Measurements from ENCODE around the gene FHOD1. TPM values are rescaled to one million over a fixed set of nuclear protein-coding genes. Genes with fewer than 3 reads are reported as not detected.

The FHOD1 gene
- total and polyA plus RNA-seq, 12 donors: 11.6 to 71.1 (median 19.1) TPM

GRCh38 chr16:67265834-67266233 is 18.6 kb upstream of the FHOD1 start:
- Histone ChIP-seq H3K4me3 (no peak overlapping the region), H3K27me3 (peaks cover 0 to 5% (median 0%) of the 10 kb centered on the region in 7 donors), H3K4me1 (peaks cover 0 to 12% (median 0%) of the 10 kb centered on the region in 9 donors), H3K36me3 (no peaks in the 10 kb centered on the region), H3K27ac (no peak overlapping the region), H3K9me3 (no peaks in the 10 kb centered on the region)
- TF ChIP-seq CTCF (IDR thresholded peaks at IDR 0.05): no peak
- WGBS, 2 donors: 66 to 68% methylated on average over 8 of the region's 8 CpGs
- DNase-seq: no peak
- intact Hi-C loops (cut with DNase I): loop anchor here in 2 of 10 donors (10.0 kb wide), 2 partner anchors 129 to 139 kb away; partner anchors contain the start of gene TPPP3 (in 1 of the 2)
- no peak for ATAC-seq

GRCh38 chr16:67264866-67265265 is 17.6 kb upstream of the FHOD1 start:
- H3K4me1 ChIP-seq: peaks cover 0 to 17% (median 0%) of the 10 kb centered on the region in 9 donors

GRCh38 chr16:67264277-67264676 is 17.0 kb upstream of the FHOD1 start:
- WGBS, 2 donors: 78 to 81% methylated on average over 9 of the region's 9 CpGs
- DNase-seq (no peak), ATAC-seq (no peak)
- Histone ChIP-seq H3K4me1 (peaks cover 0 to 17% (median 0%) of the 10 kb centered on the region in 9 donors), H3K9me3 (no peaks in the 10 kb centered on the region), H3K27me3 (peaks cover 0 to 5% (median 0%) of the 10 kb centered on the region in 7 donors), H3K27ac (no peak overlapping the region), H3K4me3 (no peak overlapping the region), H3K36me3 (no peaks in the 10 kb centered on the region)
- intact Hi-C loops (cut with DNase I): loop anchor here in 3 of 10 donors (5.0 to 10.0 kb wide), 3 partner anchors 131 to 141 kb away; partner anchors contain the start of gene TPPP3 (in 1 of the 3)
- peak in 2 of 9 donors; percentile 13 for TF ChIP-seq CTCF (IDR thresholded peaks at IDR 0.05)

More at GRCh38 chr16:67264866-67265265, 17.6 kb upstream of the FHOD1 start:
- DNase-seq (no peak), ATAC-seq (no peak)
- no peak for TF ChIP-seq CTCF (IDR thresholded peaks at IDR 0.05)
- no peaks in the 10 kb centered on the region for H3K9me3 ChIP-seq
- H3K27me3 ChIP-seq: peaks cover 0 to 5% (median 0%) of the 10 kb centered on the region in 7 donors
- no peaks in the 10 kb centered on the region for H3K36me3 ChIP-seq
- 88 to 89% methylated on average over 5 of the region's 5 CpGs for whole genome bisulfite sequencing, 2 donors
- no peak overlapping the region for H3K27ac ChIP-seq
- intact Hi-C loops (cut with DNase I): loop anchor here in 3 of 10 donors (5.0 to 10.0 kb wide), 3 partner anchors 130 to 140 kb away; partner anchors contain the start of gene TPPP3 (in 1 of the 3)
- no peak overlapping the region for H3K4me3 ChIP-seq

GRCh38 chr16:67263201-67263600 is 15.9 kb upstream of the FHOD1 start:
- Histone ChIP-seq H3K27me3 (peaks cover 0 to 5% (median 0%) of the 10 kb centered on the region in 7 donors), H3K27ac (no peak overlapping the region), H3K36me3 (no peaks in the 10 kb centered on the region), H3K4me1 (peaks cover 0 to 11% (median 0%) of the 10 kb centered on the region in 9 donors), H3K4me3 (no peak overlapping the region), H3K9me3 (no peaks in the 10 kb centered on the region)
- WGBS, 2 donors: 83 to 93% methylated on average over 3 of the region's 3 CpGs
- DNase-seq (no peak), ATAC-seq (no peak)
- no peak for TF ChIP-seq CTCF (IDR thresholded peaks at IDR 0.05)
- intact Hi-C loops (cut with DNase I): loop anchor here in 3 of 10 donors (5.0 to 10.0 kb wide), 3 partner anchors 132 to 142 kb away; partner anchors contain the start of gene TPPP3 (in 1 of the 3)
